ENCODE results near the gene DENND4B. TPM values are rescaled to one million over a fixed set of nuclear protein-coding genes. Genes with fewer than 3 reads are reported as not detected.
A peak's percentile ranks its signal among the peaks of the same experiment; 100 is the strongest.

The DENND4B gene
- total and polyA plus RNA-seq, 9 of the 15 experiments (the other 6 are each of a cell fraction or from before 2014, with no cell fraction given): 9.5 to 80.5 (median 23.1) TPM

- TF ChIP-seq ETS1 (conservative IDR thresholded peaks at IDR 0.05; ENCODE audit: control insufficient read depth, low read depth, low read length): peak; percentile 87
- TF ChIP-seq AFF1 (IDR thresholded peaks at IDR 0.05; ENCODE audit: low read depth in 1 of 2, partially characterized antibody in 2 of 2): peak in 1 of 2 experiments; percentile 94
- peak; percentile 92 for TF ChIP-seq AFF4 (CRISPR knock-in tag; IDR thresholded peaks at IDR 0.05)
- no peak for TF ChIP-seq ZNF707 (CRISPR knock-in tag; conservative IDR thresholded peaks at IDR 0.05)
- TF ChIP-seq RFX7 (CRISPR knock-in tag; IDR thresholded peaks at IDR 0.05): no peak
- no peak for TF ChIP-seq ARID2 (IDR thresholded peaks at IDR 0.05)
- TF ChIP-seq RBFOX2 (IDR thresholded peaks at IDR 0.05; ENCODE audit: low read depth, low read length): peak; percentile 95
- peak; percentile 66 for TF ChIP-seq POLR2AphosphoS5 (IDR thresholded peaks at IDR 0.05; ENCODE audit: control insufficient read depth, insufficient read depth, low read depth, low read length)
- no peak for TF ChIP-seq TCF15 (CRISPR knock-in tag; IDR thresholded peaks at IDR 0.05)
- TF ChIP-seq SP2 (IDR thresholded peaks at IDR 0.05; ENCODE audit: extremely low read depth, low read depth, low read length, poor library complexity, severe bottlenecking): no peak
- TF ChIP-seq MAFK (IDR thresholded peaks at IDR 0.05; ENCODE audit: low read length): no peak
- TF ChIP-seq ZBTB2 (IDR thresholded peaks at IDR 0.05): no peak
Observed at GRCh38 chr1:153977250-153978240, 31.0 kb upstream of the DENND4B start, which contains the start of gene JTB (continued).

Measured in K562 (cell line).